Measurements from ENCODE around the gene BTBD18. TPM values are rescaled to one million over a fixed set of nuclear protein-coding genes. Genes with fewer than 3 reads are reported as not detected.

Gene BTBD18
- total RNA-seq, 1 donor from 2014 or later = not detected

- TF ChIP-seq, protein P1, sequence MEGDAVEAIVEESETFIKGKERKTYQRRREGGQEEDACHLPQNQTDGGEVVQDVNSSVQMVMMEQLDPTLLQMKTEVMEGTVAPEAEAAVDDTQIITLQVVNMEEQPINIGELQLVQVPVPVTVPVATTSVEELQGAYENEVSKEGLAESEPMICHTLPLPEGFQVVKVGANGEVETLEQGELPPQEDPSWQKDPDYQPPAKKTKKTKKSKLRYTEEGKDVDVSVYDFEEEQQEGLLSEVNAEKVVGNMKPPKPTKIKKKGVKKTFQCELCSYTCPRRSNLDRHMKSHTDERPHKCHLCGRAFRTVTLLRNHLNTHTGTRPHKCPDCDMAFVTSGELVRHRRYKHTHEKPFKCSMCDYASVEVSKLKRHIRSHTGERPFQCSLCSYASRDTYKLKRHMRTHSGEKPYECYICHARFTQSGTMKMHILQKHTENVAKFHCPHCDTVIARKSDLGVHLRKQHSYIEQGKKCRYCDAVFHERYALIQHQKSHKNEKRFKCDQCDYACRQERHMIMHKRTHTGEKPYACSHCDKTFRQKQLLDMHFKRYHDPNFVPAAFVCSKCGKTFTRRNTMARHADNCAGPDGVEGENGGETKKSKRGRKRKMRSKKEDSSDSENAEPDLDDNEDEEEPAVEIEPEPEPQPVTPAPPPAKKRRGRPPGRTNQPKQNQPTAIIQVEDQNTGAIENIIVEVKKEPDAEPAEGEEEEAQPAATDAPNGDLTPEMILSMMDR (IDR thresholded peaks at IDR 0.05) = no peak
- peak overlapping the region; percentile 76 for H3K27ac Mint-ChIP-seq (ENCODE audit: unreplicated experiment)
- peaks cover 65% of the 10 kb centered on the region for H3K4me1 Mint-ChIP-seq (ENCODE audit: low read depth)
- H3K9me3 Mint-ChIP-seq (ENCODE audit: low read depth) = no peaks in the 10 kb centered on the region
- no peak overlapping the region for H3K4me3 Mint-ChIP-seq (ENCODE audit: unreplicated experiment)
- H3K36me3 Mint-ChIP-seq (ENCODE audit: low read depth) = peaks cover 7% of the 10 kb centered on the region
- no peaks in the 10 kb centered on the region for H3K27me3 Mint-ChIP-seq (ENCODE audit: low read depth)
- no peak for DNase-seq (ENCODE audit: low spot score)
These were observed 36.5 kb upstream of the BTBD18 start for GRCh38 chr11:57787920-57788702.

- Mint-ChIP-seq H3K27ac (ENCODE audit: unreplicated experiment) (peak overlapping the region; percentile 76), H3K36me3 (ENCODE audit: low read depth) (peaks cover 5% of the 10 kb centered on the region), H3K4me1 (ENCODE audit: low read depth) (peaks cover 60% of the 10 kb centered on the region), H3K4me3 (ENCODE audit: unreplicated experiment) (no peak overlapping the region), H3K9me3 (ENCODE audit: low read depth) (no peaks in the 10 kb centered on the region), H3K27me3 (ENCODE audit: low read depth) (no peaks in the 10 kb centered on the region)
- no peak for DNase-seq (ENCODE audit: low spot score)
- TF ChIP-seq, protein P1 (IDR thresholded peaks at IDR 0.05) = no peak
These were observed 35.5 kb upstream of the BTBD18 start for GRCh38 chr11:57787006-57787604.

DNA sequence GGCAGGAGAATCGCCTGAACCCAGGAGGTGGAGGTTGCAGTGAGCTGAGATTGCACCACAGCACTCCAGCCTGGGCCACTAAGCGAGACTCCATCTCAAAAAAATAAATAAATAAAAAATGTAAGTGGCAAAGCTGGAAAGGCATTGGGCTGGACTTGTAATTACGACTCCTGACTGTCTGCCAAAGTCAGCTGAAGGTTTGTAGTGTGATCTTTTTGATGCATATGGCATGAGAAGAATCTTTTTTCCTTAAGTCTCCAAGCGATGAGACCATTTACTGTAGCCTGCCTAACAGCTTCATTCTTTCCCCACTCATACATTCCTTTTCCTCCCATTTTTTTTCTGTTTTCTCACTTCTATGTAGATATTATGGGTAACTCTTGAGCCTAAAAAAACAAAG lies 34.8 kb upstream of the BTBD18 start:
- H3K27me3 Mint-ChIP-seq (ENCODE audit: low read depth) = no peaks in the 10 kb centered on the region
- DNase-seq (ENCODE audit: low spot score) = no peak
- TF ChIP-seq, protein P1 (IDR thresholded peaks at IDR 0.05) = no peak
- H3K27ac Mint-ChIP-seq (ENCODE audit: unreplicated experiment) = peak overlapping the region; percentile 76
- no peaks in the 10 kb centered on the region for H3K9me3 Mint-ChIP-seq (ENCODE audit: low read depth)
- no peak overlapping the region for H3K4me3 Mint-ChIP-seq (ENCODE audit: unreplicated experiment)
- peaks cover 59% of the 10 kb centered on the region for H3K4me1 Mint-ChIP-seq (ENCODE audit: low read depth)
- H3K36me3 Mint-ChIP-seq (ENCODE audit: low read depth) = peaks cover 1% of the 10 kb centered on the region

- H3K36me3 Mint-ChIP-seq (ENCODE audit: low read depth) = peaks cover 1% of the 10 kb centered on the region
- H3K27ac Mint-ChIP-seq (ENCODE audit: unreplicated experiment) = no peak overlapping the region
- H3K4me3 Mint-ChIP-seq (ENCODE audit: unreplicated experiment) = no peak overlapping the region
- H3K4me1 Mint-ChIP-seq (ENCODE audit: low read depth) = peaks cover 64% of the 10 kb centered on the region
- no peak for DNase-seq (ENCODE audit: low spot score)
- H3K27me3 Mint-ChIP-seq (ENCODE audit: low read depth) = no peaks in the 10 kb centered on the region
- H3K9me3 Mint-ChIP-seq (ENCODE audit: low read depth) = no peaks in the 10 kb centered on the region
- TF ChIP-seq, protein P1 (IDR thresholded peaks at IDR 0.05) = no peak
These were observed 33.5 kb upstream of the BTBD18 start for GRCh38 chr11:57785072-57785471.

GRCh38 chr11:57781529-57781943 lies 29.9 kb upstream of the BTBD18 start:
- Mint-ChIP-seq H3K27ac (ENCODE audit: unreplicated experiment) (peak overlapping the region; percentile 29), H3K4me1 (ENCODE audit: low read depth) (peaks cover 71% of the 10 kb centered on the region), H3K4me3 (ENCODE audit: unreplicated experiment) (no peak overlapping the region), H3K27me3 (ENCODE audit: low read depth) (no peaks in the 10 kb centered on the region), H3K9me3 (ENCODE audit: low read depth) (no peaks in the 10 kb centered on the region), H3K36me3 (ENCODE audit: low read depth) (peaks cover 1% of the 10 kb centered on the region)
- DNase-seq (ENCODE audit: low spot score) = no peak
- TF ChIP-seq, protein P1 (IDR thresholded peaks at IDR 0.05) = no peak
